NCI-H1930 (cell line): Measurements from ENCODE around the gene CDPF1.
"Not testable (repeated sequence)": the region's sequence is repeated elsewhere in the genome, so short reads cannot be mapped to it uniquely, and the experiment has no call there.

Source experiments
- DNase-seq, 2 experiments: peaks; one replicate each; lab custom pipeline; 2025; lab: John Stamatoyannopoulos, UW

The CDPF1 gene

GRCh38 chr22:46281866-46282678 lies 32.0 kb upstream of the CDPF1 start:
- no peak for DNase-seq

GRCh38 chr22:46280999-46281623 lies 31.0 kb upstream of the CDPF1 start:
- no peak for DNase-seq

GRCh38 chr22:46280063-46280817 lies 30.1 kb upstream of the CDPF1 start:
- no peak for DNase-seq

- DNase-seq: no peak
These were observed 28.9 kb upstream of the CDPF1 start for GRCh38 chr22:46278656-46279645.

GRCh38 chr22:46276563-46276962 lies 26.5 kb upstream of the CDPF1 start:
- no peak for DNase-seq

- no peak for DNase-seq
These were observed 25.5 kb upstream of the CDPF1 start for GRCh38 chr22:46275455-46276122.

- DNase-seq: no peak
These were observed 24.3 kb upstream of the CDPF1 start for GRCh38 chr22:46274381-46274780.

GRCh38 chr22:46273432-46274148 lies 23.5 kb upstream of the CDPF1 start:
- no peak for DNase-seq

- no peak for DNase-seq
These were observed 22.8 kb upstream of the CDPF1 start for GRCh38 chr22:46272762-46273431.

GRCh38 chr22:46272196-46272595 lies 22.1 kb upstream of the CDPF1 start:
- DNase-seq: no peak

GRCh38 chr22:46269564-46269963 lies 19.5 kb upstream of the CDPF1 start:
- DNase-seq: no peak

- peak; percentile 45 to 72 for DNase-seq
These were observed 17.6 kb upstream of the CDPF1 start, which contains the start of gene TTC38 for GRCh38 chr22:46267431-46268279. TTC38 (plus strand) TSS chr22:46268008; CDS start chr22:46268040, 32 bp downstream.

GRCh38 chr22:46265627-46266026 lies 15.5 kb upstream of the CDPF1 start:
- DNase-seq: not testable (repeated sequence)

- not testable (repeated sequence) for DNase-seq
These were observed 14.4 kb upstream of the CDPF1 start for GRCh38 chr22:46264520-46264919.

GRCh38 chr22:46263216-46263590 lies 13.1 kb upstream of the CDPF1 start, which contains the start of gene PKDREJ:
PKDREJ (minus strand) TSS chr22:46263343; CDS start chr22:46263322, 21 bp downstream.
- no peak for DNase-seq

GRCh38 chr22:46262449-46263215 lies 12.5 kb upstream of the CDPF1 start:
- peak; percentile 64 to 78 for DNase-seq

- no peak for DNase-seq
These were observed 9.9 kb upstream of the CDPF1 start for GRCh38 chr22:46260038-46260437.

- no peak for DNase-seq
These were observed 9.3 kb upstream of the CDPF1 start for GRCh38 chr22:46259374-46259773.
